Mucosa of rectum (tissue), 2 donors: ENCODE results near the gene HSPBP1.

Experiments
- H3K27ac ChIP-seq, 2 donors: one replicate each; pipeline ENCODE4 v1.7.0; 2013; ENCODE audit warnings: inconsistent platforms in 2 of 2, low read depth in 2 of 2, low read length in 2 of 2
- H3K27me3 ChIP-seq, 2 donors: one replicate each; pipeline ENCODE4 v1.7.0; 2013; ENCODE audit warnings: low read length in 2 of 2; ENCODE audit not compliant: control insufficient read depth in 2 of 2, insufficient read depth in 2 of 2
- H3K36me3 ChIP-seq, 2 donors: one replicate each; pipeline ENCODE4 v1.7.0; 2013; ENCODE audit warnings: low read length in 2 of 2; ENCODE audit not compliant: control insufficient read depth in 2 of 2, insufficient read depth in 2 of 2
- H3K4me1 ChIP-seq, 2 donors: one replicate each; pipeline ENCODE4 v1.7.0; 2013; ENCODE audit warnings: low read length in 2 of 2, mild to moderate bottlenecking in 1 of 2; ENCODE audit not compliant: control insufficient read depth in 2 of 2, insufficient read depth in 2 of 2
- H3K4me3 ChIP-seq, 2 donors: one replicate each; pipeline ENCODE4 v1.7.0; 2013; ENCODE audit warnings: low read length in 2 of 2
- H3K9ac ChIP-seq, 2 donors: one replicate each; pipeline ENCODE4 v1.7.0; 2013; ENCODE audit warnings: low read length in 2 of 2, low read depth in 1 of 2, mild to moderate bottlenecking in 1 of 2
- H3K9me3 ChIP-seq, 2 donors: one replicate each; pipeline ENCODE4 v1.7.0; 2013; ENCODE audit warnings: low read length in 2 of 2; ENCODE audit not compliant: control insufficient read depth in 2 of 2
- donor health status: healthy.
- donor health status: Normal muscosa, but diverticular disease.

The HSPBP1 gene

DNA sequence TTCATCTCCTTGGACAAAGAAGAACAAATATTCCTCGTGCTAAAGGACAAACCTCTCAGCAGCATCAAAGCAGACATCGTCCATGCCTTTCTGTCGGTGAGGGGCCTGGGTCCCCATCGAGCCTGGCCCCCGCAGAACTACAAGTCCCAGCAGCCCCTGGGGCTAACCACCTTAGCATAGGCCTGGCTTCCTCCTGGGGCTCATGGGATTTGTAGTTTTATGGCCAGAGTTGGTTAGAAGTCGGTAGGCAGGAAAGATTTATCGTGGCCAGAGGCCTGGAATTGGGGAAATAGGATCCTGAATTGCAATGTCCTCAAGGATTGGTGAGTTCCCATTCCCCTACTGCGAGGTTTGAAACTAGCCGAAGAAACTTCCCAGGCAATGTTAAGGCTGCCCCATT, 25.6 kb upstream of the HSPBP1 start:
- H3K36me3 ChIP-seq, result no peaks in the 10 kb centered on the region

DNA sequence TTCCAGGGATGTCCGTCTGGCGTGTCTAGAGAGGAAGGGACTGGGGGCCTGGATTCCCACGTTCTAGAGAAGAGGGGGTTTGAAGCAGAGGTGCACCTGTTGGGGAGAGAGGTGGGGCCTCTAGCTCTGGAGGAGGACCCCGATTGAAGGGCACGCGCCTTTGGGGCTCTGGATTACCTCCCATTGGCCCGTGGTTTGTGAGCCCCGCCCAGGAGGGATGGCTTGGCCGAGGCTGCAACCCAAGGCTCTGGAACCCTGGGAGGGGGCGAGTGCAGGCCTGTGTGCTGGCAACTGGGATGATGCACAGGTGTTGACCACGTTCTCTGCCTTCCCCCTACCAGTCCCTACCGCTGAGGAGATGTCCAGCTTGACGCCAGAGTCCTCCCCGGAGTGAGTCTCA, 25.1 kb upstream of the HSPBP1 start:
- Histone ChIP-seq H3K4me1 (peaks cover 0 to 8% of the 10 kb centered on the region in 2 donors), H3K27me3 (no peaks in the 10 kb centered on the region), H3K9me3 (no peaks in the 10 kb centered on the region), H3K4me3 (no peak overlapping the region), H3K9ac (no peak overlapping the region), H3K36me3 (no peaks in the 10 kb centered on the region), H3K27ac (no peak overlapping the region)

More for the DNA sequence above, 25.6 kb upstream of the HSPBP1 start:
- Histone ChIP-seq H3K27me3 (no peaks in the 10 kb centered on the region), H3K4me1 (peaks cover 0 to 8% of the 10 kb centered on the region in 2 donors), H3K4me3 (no peak overlapping the region), H3K9me3 (no peaks in the 10 kb centered on the region), H3K27ac (no peak overlapping the region), H3K9ac (no peak overlapping the region)

DNA sequence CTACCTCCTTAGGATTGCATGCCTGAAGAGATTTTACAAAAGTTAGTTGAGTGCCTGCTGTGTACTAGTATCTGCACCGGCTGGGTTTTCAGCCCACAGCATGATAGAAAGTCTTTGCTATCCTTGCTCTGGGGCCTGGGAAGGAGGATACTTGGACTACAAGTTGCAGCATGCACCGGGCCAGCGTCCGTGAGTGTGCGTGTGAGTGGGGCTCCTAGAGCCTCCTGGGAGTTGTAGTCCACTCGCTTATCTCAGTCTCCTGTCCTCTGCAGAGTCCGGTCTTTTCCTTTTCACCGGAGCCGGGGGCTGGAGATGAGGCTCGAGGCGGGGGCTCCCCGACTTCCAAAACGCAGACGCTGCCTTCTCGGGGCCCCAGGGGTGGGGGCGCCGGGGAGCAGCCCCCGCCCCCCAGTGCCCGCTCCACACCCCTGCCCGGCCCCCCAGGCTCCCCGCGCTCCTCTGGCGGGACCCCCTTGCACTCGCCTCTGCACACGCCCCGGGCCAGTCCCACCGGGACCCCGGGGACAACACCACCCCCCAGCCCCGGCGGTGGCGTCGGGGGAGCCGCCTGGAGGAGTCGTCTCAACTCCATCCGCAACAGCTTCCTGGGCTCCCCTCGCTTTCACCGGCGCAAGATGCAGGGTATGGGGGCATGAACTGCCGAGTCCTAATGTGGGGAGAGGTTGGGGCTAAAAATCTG, 24.5 kb upstream of the HSPBP1 start:
- Histone ChIP-seq H3K9ac (no peak overlapping the region), H3K4me1 (peaks cover 0 to 8% of the 10 kb centered on the region in 2 donors), H3K27ac (no peak overlapping the region), H3K4me3 (no peak overlapping the region), H3K27me3 (no peaks in the 10 kb centered on the region), H3K9me3 (no peaks in the 10 kb centered on the region), H3K36me3 (no peaks in the 10 kb centered on the region)

DNA sequence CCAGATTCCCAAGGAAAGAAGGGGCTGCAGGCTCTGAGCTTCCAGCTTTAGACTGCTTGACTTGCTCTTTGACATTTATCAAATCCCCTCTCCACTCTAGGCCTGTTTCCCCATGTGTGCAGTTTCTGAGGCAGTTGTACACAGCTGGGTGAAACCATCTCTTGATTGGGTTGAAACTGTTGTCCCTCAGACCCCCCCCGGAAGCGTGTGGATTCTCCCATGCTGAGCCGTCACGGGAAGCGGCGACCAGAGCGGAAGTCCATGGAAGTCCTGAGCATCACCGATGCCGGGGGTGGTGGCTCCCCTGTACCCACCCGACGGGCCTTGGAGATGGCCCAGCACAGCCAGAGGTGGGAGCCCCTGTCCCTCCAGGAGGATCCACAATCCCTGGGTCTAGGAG, 23.6 kb upstream of the HSPBP1 start:
- Histone ChIP-seq H3K4me1 (peaks cover 0 to 8% of the 10 kb centered on the region in 2 donors), H3K36me3 (no peaks in the 10 kb centered on the region), H3K9ac (no peak overlapping the region), H3K4me3 (no peak overlapping the region), H3K9me3 (no peaks in the 10 kb centered on the region), H3K27ac (no peak overlapping the region), H3K27me3 (no peaks in the 10 kb centered on the region)

DNA sequence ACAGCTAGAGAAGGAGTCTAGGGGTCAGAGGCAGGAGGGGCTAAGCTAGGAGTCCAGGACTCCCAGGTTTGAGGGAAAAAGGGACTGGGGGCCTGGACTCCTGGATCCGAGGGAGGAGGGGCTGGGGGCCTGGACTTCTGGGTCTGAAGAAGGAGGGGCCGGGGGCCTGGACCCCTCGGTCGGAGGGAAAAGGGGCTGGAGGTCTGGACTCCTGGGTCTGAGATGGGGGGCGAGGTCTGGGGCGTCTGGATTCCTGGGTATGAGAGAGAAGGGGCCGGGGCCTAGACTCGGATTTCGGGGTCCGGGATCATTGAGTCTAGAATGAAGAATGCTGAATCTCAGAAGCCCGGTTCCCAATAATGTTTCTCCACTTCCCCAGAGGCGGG, 22.4 kb upstream of the HSPBP1 start:
- H3K36me3 ChIP-seq, result no peaks in the 10 kb centered on the region
- H3K9me3 ChIP-seq, result no peaks in the 10 kb centered on the region
- H3K4me1 ChIP-seq, result peaks cover 0 to 8% of the 10 kb centered on the region in 2 donors
- H3K27ac ChIP-seq, result no peak overlapping the region
- peak overlapping the region; percentile 2 to 59 for H3K4me3 ChIP-seq
- no peak overlapping the region for H3K9ac ChIP-seq
- H3K27me3 ChIP-seq, result no peaks in the 10 kb centered on the region

DNA sequence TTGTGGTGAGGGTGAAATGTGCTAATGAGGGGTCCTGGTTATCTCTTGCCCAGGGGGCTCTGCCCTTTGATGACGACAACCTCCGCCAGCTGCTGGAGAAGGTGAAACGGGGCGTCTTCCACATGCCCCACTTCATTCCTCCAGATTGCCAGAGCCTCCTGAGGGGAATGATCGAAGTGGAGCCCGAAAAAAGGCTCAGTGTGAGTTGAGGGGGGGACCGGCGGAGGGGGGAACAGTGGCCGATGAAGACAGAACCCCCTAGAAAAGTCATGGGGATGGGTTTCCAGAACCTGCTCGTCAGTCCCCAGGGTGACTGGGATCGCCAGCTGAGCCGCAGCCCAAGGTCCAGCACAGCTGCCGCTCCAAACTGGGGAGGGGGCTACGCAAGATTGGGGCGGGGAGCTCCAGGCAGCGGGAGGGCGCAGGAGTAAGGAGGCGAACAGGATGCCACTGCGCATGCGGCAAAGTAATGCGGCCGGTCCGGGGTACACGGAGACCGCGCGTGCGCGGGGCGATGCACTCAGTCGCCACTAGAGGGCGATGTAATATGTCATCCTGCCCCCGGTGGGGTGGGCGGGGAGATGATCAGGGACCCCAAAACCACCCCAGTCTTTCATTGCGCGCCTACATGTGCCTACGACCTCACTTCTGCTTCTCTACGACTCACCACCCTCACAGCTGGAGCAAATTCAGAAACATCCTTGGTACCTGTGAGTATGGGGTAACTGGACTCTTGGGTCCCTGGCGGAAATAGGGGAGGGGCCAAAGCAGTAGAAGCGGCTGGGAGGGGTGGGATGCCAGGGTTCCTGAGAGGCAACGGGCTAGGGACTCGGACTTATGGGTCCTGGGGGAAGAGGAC, 21.8 kb upstream of the HSPBP1 start:
- Histone ChIP-seq H3K9ac (peak overlapping the region; percentile 2 to 43), H3K4me1 (peaks cover 0 to 8% of the 10 kb centered on the region in 2 donors), H3K9me3 (no peaks in the 10 kb centered on the region), H3K27me3 (no peaks in the 10 kb centered on the region), H3K4me3 (peak overlapping the region; percentile 2 to 59), H3K36me3 (no peaks in the 10 kb centered on the region), H3K27ac (no peak overlapping the region)

DNA sequence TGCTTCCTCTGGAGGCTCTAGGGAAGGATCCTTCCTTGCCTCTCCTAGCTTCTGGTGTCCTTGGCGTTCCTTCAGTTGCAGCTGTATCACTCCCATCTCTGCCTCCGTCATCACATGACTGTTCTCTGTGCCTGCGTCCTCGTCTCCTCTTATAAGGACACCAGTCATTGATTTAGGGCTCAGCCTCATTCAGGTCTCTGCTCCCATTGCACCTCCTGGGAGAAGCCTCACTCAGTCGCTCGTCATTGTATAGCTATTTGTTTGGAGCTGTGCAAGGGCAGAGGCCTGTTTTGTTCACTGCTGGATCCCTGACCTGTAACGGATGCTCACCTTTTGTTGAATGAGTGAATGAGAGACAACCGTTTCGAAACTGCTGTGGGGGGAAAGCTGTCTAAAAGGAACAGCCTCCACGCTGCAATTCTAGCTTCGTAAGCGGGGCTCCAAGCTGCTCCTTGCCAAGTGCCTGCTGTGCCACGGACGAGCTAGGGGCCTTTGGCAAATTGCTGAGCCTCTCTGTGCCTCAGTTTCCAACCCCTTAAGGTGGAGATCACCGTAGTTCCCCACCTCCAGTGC, 21.1 kb upstream of the HSPBP1 start:
- Histone ChIP-seq H3K9me3 (no peaks in the 10 kb centered on the region), H3K27ac (no peak overlapping the region), H3K9ac (peak overlapping the region in 1 of 2 donors; percentile 2)

DNA sequence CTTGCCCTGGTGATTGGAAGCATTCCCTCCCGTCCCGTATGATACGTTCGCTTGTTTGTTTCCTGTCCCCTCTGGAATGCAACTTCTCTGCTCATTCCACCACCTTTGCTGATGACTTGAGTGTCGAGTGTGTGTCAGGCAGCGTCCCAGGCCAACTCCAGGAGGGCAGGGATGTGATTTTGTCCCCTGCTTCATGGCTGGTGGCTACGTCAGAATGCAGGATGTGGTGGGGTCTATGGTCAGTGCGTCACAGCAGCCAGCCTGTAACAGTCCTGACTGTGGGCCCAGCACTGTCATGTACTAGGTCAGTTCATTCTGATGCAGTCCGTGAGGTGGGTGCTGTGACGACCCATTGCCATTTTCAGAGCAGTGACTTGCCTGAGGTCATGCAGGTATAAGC, 20.1 kb upstream of the HSPBP1 start:
- Histone ChIP-seq H3K27me3 (no peaks in the 10 kb centered on the region), H3K36me3 (no peaks in the 10 kb centered on the region), H3K27ac (no peak overlapping the region), H3K4me1 (peaks cover 0 to 8% of the 10 kb centered on the region in 2 donors), H3K9ac (no peak overlapping the region), H3K9me3 (no peaks in the 10 kb centered on the region), H3K4me3 (no peak overlapping the region)

More for the DNA sequence above, 21.1 kb upstream of the HSPBP1 start:
- no peaks in the 10 kb centered on the region for H3K27me3 ChIP-seq
- H3K36me3 ChIP-seq, result no peaks in the 10 kb centered on the region
- H3K4me3 ChIP-seq, result no peak overlapping the region
- peaks cover 0 to 8% of the 10 kb centered on the region in 2 donors for H3K4me1 ChIP-seq

DNA sequence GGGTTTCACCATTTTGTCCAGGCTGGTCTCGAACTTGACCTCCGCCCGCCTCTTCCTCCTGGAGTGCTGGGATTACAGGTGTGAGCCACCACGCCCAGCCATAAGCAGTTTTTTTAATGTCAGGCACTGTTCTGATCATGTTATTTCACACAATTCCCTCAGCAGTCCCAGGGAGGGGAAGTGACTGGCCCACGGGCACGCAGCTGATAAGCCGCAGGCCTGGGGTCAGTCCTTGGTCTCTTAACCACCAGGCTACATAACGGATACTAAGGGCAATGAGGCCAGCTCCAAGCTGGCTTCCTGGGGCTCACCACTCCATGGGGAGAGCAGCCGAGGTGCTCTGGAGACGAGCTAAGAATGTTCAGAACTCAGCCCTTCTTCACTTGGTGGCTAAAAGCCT, 17.4 kb upstream of the HSPBP1 start:
- Histone ChIP-seq H3K36me3 (no peaks in the 10 kb centered on the region), H3K9me3 (no peaks in the 10 kb centered on the region), H3K4me3 (no peak overlapping the region), H3K27ac (no peak overlapping the region), H3K4me1 (peaks cover 0 to 8% of the 10 kb centered on the region in 2 donors), H3K9ac (no peak overlapping the region), H3K27me3 (no peaks in the 10 kb centered on the region)
